PC-3 (cell line): ENCODE measurements around the gene DNM2. TPM values are rescaled to one million over a fixed set of nuclear protein-coding genes. Genes with fewer than 3 reads are reported as not detected.

ENCODE experiments used
- ATAC-seq: fragments of 200-7000 bp; cut with Tn5 transposase; 2 replicates; pipeline ENCODE4 v1.9.1; 2020; ENCODE audit warnings: mild to moderate bottlenecking, moderate library complexity
- BruUV-seq: library from RNA; stranded (reverse); fragments of 400-500 nt; replicated peaks from 2 replicates; lab custom pipeline; 2021; lab: Mats Ljungman, UMichigan
- CTCF ChIA-PET: fragments of 300-600 bp; sonication (Branson Sonifier 250); formaldehyde crosslinking; loops from one replicate; lab custom pipeline; 2022; ENCODE audit warnings: antibody characterized with exemption; lab: Charles Lee
- POLR2A ChIA-PET: fragments of 300-600 bp; sonication (Branson Sonifier 250); formaldehyde crosslinking; loops from one replicate; lab custom pipeline; 2022; ENCODE audit warnings: antibody characterized with exemption; ENCODE audit not compliant: unreplicated experiment; lab: Charles Lee
- DNase-seq: peaks from one replicate; pipeline ENCODE4 v3.0.0-alpha.2; 2015
- H2AFZ ChIP-seq: fragments of 300-600 bp; sonication (generic); 2 replicates; pipeline ENCODE4 v1.6.0; 2016; ENCODE audit warnings: antibody characterized with exemption, low read length
- H3F3A ChIP-seq: fragments of 300-600 bp; sonication (generic); one replicate; pipeline ENCODE4 v1.6.0; 2017; ENCODE audit warnings: antibody characterized with exemption, low read length, control low read depth, mild to moderate bottlenecking; ENCODE audit not compliant: unreplicated experiment
- H3K27ac ChIP-seq: fragments of 300-600 bp; sonication (generic); 2 replicates; pipeline ENCODE4 v1.5.1; 2016; ENCODE audit warnings: mild to moderate bottlenecking, low read length
- H3K27me3 ChIP-seq: fragments of 300-600 bp; sonication (generic); 2 replicates; pipeline ENCODE4 v1.6.1; 2016; ENCODE audit warnings: low read length, mixed read lengths
- H3K36me3 ChIP-seq: fragments of 300-600 bp; sonication (generic); 2 replicates; pipeline ENCODE4 v1.6.1; 2016; ENCODE audit warnings: low read depth, mixed run types, low read length, mixed read lengths
- H3K4me1 ChIP-seq: fragments of 300-600 bp; sonication (generic); 2 replicates; pipeline ENCODE4 v1.5.1; 2016; ENCODE audit warnings: low read length; ENCODE audit not compliant: insufficient read depth
- H3K4me2 ChIP-seq: fragments of 300-600 bp; sonication (generic); 2 replicates; pipeline ENCODE4 v1.6.0; 2016; ENCODE audit warnings: low read length
- H3K4me3 ChIP-seq: fragments of 300-600 bp; sonication (generic); 2 replicates; pipeline ENCODE4 v1.5.1; 2016; ENCODE audit warnings: mild to moderate bottlenecking, low read length, mixed read lengths
- H3K79me2 ChIP-seq: fragments of 300-600 bp; sonication (generic); 2 replicates; pipeline ENCODE4 v1.6.1; 2017; ENCODE audit warnings: low read length, mixed read lengths
- H3K9ac ChIP-seq: fragments of 300-600 bp; sonication (generic); 2 replicates; pipeline ENCODE4 v1.6.0; 2016; ENCODE audit warnings: mild to moderate bottlenecking, low read length
- H3K9me2 ChIP-seq: fragments of 300-600 bp; sonication (generic); replicated peaks from 2 replicates; pipeline ENCODE4 v1.6.1; 2016; ENCODE audit warnings: mixed run types, low read length, mixed read lengths
- H3K9me3 ChIP-seq: fragments of 300-600 bp; sonication (generic); 2 replicates; pipeline ENCODE4 v1.6.1; 2016; ENCODE audit warnings: low read length, mixed read lengths
- H4K20me1 ChIP-seq: fragments of 300-600 bp; sonication (generic); 2 replicates; pipeline ENCODE4 v1.6.1; 2016; ENCODE audit warnings: low read length, mixed read lengths
- EZH2 ChIP-seq: fragments of 300-600 bp; sonication (generic); IDR thresholded peaks from one replicate; pipeline ENCODE4 v1.6.1; 2017; ENCODE audit warnings: antibody characterized with exemption, mild to moderate bottlenecking, low read length; ENCODE audit not compliant: unreplicated experiment
- EZH2phosphoT487 ChIP-seq: fragments of 300-600 bp; sonication (generic); IDR thresholded peaks from 2 replicates; pipeline ENCODE4 v1.6.1; 2018; ENCODE audit warnings: mild to moderate bottlenecking, antibody characterized with exemption, low read length, borderline replicate concordance
- intact Hi-C: fragments of 100-400 bp; cut with micrococcal nuclease; formaldehyde crosslinking; loops from 2 replicates; pipeline ENCODE4 v1.9.0; 2023
- total RNA-seq: library from RNA; depleted of rRNA; stranded (reverse); fragments of >200 nt; gene quantifications from 2 replicates; pipeline ENCODE4 v1.2.3, GENCODE V29; 2014
- TF ChIP-seq, protein P1 (sequence below): fragments of 300-600 bp; sonication (generic); conservative IDR thresholded peaks from 2 replicates; pipeline ENCODE4 v1.5.1; 2017; ENCODE audit warnings: antibody characterized with exemption, low read depth, mild to moderate bottlenecking, low read length

Gene DNM2
- total RNA-seq, 1 experiment from 2014 or later = 150 TPM

DNA sequence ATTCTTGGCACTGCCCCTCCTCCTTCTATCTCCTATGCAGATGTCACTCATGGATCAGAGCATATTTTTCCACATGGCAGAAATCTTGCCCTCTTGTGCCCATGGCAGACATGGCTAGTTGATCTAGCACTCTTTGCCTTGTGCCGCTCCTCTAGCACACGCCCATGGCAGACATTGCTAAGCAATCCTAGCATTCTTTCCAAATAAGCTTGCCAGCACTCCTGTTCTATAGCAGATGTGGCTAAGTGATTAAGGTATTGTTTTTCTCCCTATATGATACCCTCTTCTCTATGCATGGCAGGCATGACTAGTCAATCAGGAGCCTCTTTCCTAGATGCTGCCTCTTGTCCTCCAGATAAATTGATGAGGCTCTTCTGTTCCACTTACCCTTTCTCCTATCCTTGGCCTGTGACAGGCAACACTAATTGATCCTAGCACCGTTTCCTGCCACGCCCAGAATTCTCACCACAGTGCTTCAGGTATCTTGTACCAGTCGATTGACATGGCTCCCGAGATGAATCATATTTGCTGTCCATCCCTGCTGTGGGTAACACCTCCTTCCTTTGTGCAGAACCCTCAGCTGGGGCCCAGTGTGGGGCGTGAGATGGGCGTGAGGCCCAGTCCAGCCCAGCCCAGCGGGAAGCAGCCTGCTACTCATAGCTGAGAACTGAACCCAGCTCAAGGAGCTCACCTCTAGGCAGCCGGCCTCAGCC, 91.2 kb downstream of the DNM2 start:
- intact Hi-C loops = no loop called here
- H3F3A ChIP-seq = no peaks in the 10 kb centered on the region
- H3K9me2 ChIP-seq = no peaks in the 10 kb centered on the region
- ATAC-seq (peak; percentile 86), DNase-seq (peak; percentile 54)
- no peaks in the 10 kb centered on the region for H4K20me1 ChIP-seq
- peaks cover 18% of the 10 kb centered on the region for H3K4me1 ChIP-seq
- ChIA-PET POLR2A (no interaction called here), CTCF (interaction anchor here (1.1 kb wide), 1 partner anchor 91 kb away, joined by 5 read pairs; the partner anchor contains the start of gene DNM2)
- H3K79me2 ChIP-seq = no peaks in the 10 kb centered on the region
- H3K4me2 ChIP-seq = no peak overlapping the region
- H3K36me3 ChIP-seq = peaks cover 43% of the 10 kb centered on the region
- H3K27ac ChIP-seq = 0 out of 2 replicates have a peak overlapping the region, but pooled peaks have one; percentile 1
- TF ChIP-seq EZH2 (no peak), EZH2phosphoT487 (no peak)
- TF ChIP-seq, protein P1, sequence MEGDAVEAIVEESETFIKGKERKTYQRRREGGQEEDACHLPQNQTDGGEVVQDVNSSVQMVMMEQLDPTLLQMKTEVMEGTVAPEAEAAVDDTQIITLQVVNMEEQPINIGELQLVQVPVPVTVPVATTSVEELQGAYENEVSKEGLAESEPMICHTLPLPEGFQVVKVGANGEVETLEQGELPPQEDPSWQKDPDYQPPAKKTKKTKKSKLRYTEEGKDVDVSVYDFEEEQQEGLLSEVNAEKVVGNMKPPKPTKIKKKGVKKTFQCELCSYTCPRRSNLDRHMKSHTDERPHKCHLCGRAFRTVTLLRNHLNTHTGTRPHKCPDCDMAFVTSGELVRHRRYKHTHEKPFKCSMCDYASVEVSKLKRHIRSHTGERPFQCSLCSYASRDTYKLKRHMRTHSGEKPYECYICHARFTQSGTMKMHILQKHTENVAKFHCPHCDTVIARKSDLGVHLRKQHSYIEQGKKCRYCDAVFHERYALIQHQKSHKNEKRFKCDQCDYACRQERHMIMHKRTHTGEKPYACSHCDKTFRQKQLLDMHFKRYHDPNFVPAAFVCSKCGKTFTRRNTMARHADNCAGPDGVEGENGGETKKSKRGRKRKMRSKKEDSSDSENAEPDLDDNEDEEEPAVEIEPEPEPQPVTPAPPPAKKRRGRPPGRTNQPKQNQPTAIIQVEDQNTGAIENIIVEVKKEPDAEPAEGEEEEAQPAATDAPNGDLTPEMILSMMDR = no peak
- H3K9me3 ChIP-seq = no peaks in the 10 kb centered on the region
- no peak overlapping the region for H3K4me3 ChIP-seq
- BruUV-seq = no TSS peak
- no peaks in the 10 kb centered on the region for H3K27me3 ChIP-seq
- no peak overlapping the region for H3K9ac ChIP-seq
- H2AFZ ChIP-seq = no peak overlapping the region

DNA sequence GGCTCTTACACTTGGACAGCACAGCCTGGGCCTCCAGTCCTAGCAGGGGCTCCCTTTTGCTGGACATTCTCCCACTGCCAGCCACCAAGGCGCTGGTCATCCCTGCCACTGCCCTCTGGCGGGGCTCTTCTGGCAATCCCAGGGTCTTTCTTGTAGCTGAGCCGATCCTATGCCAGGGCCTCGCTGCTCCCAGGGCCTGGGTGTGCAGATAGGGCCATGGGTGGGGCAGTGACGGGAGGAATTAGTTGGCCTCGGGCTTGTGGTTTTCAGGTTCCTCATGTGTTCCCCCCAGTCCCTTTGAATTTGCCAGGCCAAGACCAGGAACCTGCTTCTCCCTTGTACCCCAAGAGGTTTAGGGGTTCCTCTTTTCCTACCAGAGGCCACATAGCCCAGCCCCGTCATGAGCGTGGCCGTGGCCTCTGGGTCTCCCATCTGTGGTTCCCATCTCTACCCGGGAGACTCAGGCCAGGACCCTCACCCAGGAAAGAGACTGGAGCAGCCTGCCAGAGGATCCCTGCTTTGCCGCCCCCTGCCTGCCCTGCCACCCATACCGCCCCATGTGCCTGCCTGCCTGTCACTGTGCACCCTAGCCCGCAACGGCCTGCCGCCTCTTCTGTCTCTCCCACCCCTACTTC, 91.9 kb downstream of the DNM2 start:
- H3K4me1 ChIP-seq = peaks cover 18% of the 10 kb centered on the region
- H3K27me3 ChIP-seq = no peaks in the 10 kb centered on the region
- H3K36me3 ChIP-seq = peaks cover 39% of the 10 kb centered on the region
- H3K27ac ChIP-seq = no peak overlapping the region
- no peaks in the 10 kb centered on the region for H4K20me1 ChIP-seq
- no peak overlapping the region for H3K9ac ChIP-seq
- no peaks in the 10 kb centered on the region for H3F3A ChIP-seq
- H3K9me3 ChIP-seq = no peaks in the 10 kb centered on the region
- no peaks in the 10 kb centered on the region for H3K79me2 ChIP-seq
- POLR2A ChIA-PET = no interaction called here
- DNase-seq = no peak
- no peaks in the 10 kb centered on the region for H3K9me2 ChIP-seq
- no peak overlapping the region for H2AFZ ChIP-seq
- intact Hi-C loops = no loop called here
- no peak for ATAC-seq
- no peak for TF ChIP-seq EZH2phosphoT487
- no peak for TF ChIP-seq EZH2
- TF ChIP-seq, protein P1 = no peak
- BruUV-seq = no TSS peak
- CTCF ChIA-PET = no interaction called here
- no peak overlapping the region for H3K4me3 ChIP-seq
- no peak overlapping the region for H3K4me2 ChIP-seq
